ENCODE measurements around the gene IL17RB.

IL17RB gene

DNA sequence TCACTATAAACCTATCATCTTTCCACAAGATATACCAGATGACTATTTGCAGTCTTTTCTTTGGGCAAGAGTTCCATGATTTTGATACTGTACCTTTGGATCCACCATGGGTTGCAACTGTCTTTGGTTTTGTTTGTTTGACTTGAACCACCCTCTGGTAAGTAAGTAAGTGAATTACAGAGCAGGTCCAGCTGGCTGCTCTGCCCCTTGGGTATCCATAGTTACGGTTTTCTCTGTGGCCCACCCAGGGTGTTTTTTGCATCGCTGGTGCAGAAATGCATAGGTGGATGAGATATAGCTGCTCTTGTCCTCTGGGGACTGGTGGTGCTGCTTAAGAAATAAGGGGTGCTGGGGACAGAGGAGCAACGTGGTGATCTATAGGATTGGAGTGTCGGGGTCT is 33.9 kb upstream of the IL17RB start:
- no peak for DNase-seq

DNA sequence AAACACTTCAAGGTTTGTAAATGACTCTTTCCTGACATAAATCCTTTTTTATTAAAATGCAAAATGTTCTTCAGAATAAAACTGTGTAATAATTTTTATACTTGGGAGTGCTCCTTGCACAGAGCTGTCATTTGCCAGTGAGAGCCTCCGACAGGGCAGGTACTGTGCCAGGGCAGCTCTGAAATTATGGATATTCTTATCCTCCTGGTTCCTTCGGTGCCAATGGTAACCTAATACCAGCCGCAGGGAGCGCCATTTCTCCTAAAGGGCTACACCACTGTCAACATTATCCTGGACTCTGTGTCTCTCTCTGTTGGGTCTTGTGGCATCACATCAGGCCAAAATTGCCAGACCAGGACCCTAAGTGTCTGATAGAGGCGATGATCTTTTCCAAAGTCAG is 33.1 kb upstream of the IL17RB start:
- DNase-seq, result no peak

DNA sequence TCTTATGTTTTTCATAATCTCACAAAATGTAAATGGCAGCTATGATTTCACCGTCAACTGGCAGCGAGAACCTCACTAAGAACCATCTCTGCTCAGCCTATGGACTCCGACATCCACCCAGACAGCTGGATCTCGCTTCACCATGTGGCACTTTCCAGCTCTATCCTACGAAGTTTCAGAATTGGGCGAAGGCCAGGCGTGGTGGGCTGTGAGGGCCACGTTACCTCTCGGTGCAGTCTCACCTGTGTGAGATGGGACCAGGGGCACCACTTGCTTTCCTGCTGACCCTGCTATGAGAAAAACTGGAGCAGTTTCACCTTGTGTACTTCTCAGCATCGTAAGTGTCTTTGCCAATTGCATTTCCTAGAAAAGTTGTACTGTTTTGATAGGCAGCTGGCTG is 32.5 kb upstream of the IL17RB start:
- no peak for DNase-seq

DNA sequence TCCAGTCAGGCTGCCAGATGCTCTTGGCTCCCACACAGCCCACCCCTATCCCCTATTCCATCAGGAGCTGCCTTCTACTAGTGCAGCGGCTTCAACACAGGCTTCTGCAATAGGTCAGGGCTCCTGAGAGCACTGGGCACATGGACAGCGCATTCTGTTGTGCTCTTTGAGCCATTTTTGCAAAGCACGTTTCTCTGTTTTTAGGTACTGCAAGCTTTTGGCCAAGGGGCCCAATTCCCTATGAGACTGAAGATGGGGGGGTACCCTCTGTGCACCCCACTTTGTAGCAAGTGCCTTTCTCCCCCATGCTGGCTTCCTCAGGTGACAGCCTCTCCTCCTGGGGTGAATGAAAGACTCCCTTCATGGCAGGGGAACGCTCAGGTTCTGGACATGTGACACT is 31.3 kb upstream of the IL17RB start:
- no peak for DNase-seq

DNA sequence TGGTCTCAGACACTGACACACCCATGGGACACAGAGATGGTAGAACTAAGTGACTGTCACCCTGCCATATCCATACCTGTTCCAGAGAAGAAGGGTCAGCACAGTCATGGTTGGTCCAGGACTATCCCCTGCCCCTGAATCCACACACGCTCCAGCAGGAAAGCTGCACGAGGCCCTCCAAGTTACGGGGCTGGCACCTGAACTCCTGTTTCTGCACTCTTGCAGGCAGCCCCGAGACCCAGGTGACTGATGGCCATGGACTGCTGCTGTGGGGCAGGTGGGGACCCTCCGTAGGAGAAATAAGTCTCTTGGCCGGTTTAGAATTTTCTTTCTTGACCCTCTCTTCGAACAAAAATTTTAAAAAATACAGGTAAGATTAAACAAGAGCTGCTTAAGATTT is 30.7 kb upstream of the IL17RB start:
- no peak for DNase-seq

DNA sequence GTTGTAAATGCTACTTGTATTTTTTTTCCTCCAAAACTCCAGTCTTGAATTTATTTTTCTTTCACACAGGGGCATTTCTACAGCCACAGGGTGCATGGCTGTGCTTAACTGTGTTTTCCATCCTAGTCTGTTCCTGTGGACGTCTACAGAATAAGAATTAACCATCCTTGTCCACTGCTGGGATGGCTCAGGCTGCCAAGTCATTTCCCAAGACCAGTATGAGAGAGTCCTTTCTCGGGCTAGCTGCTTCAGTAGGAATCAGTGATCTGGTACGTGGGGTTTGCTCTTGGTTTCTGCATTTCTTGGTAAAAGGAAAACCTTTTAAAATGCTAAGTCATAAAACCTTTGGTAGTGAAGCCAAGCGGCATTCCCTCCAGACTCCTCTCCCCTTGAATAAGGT is 29.9 kb upstream of the IL17RB start:
- DNase-seq, result no peak

DNA sequence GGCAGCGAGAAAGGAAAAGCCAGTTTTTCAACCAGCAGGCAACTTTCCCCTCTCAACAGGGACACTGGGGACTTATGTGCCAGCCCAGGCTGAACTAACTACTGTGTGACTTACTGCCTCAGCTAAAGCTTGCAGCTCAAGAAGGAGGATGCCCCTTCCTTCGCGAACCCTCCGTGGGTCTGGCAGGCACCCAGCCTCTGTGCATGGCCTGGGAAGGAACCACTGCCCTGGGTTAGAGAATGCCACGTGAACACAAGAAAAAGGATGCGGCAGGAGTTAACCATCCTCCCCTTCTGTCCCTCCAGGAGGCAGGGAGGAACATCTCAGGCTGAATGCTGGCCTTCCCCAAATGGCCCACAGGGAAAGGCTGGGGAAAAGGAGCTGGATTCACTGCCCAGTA is 29.2 kb upstream of the IL17RB start:
- DNase-seq, result no peak

DNA sequence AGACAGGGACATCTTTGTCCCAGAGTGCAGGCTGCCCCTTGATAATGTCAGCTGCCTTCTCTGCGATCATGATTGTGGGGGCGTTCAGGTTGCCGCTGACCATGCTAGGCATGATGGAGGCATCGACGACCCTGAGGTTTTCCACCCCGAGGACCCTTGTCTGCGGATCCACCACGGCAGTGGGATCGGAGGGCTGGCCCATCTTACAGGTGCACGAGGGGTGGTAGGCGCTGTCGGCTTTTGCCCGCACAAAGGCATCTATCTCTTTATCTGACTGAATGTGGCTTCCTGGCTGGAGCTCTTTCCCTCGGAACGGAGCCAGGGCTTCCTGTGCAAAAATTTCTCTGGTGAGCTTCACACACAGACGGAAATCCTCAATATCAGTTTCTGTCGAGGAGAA is 28.6 kb upstream of the IL17RB start:
- DNase-seq, result no peak

DNA sequence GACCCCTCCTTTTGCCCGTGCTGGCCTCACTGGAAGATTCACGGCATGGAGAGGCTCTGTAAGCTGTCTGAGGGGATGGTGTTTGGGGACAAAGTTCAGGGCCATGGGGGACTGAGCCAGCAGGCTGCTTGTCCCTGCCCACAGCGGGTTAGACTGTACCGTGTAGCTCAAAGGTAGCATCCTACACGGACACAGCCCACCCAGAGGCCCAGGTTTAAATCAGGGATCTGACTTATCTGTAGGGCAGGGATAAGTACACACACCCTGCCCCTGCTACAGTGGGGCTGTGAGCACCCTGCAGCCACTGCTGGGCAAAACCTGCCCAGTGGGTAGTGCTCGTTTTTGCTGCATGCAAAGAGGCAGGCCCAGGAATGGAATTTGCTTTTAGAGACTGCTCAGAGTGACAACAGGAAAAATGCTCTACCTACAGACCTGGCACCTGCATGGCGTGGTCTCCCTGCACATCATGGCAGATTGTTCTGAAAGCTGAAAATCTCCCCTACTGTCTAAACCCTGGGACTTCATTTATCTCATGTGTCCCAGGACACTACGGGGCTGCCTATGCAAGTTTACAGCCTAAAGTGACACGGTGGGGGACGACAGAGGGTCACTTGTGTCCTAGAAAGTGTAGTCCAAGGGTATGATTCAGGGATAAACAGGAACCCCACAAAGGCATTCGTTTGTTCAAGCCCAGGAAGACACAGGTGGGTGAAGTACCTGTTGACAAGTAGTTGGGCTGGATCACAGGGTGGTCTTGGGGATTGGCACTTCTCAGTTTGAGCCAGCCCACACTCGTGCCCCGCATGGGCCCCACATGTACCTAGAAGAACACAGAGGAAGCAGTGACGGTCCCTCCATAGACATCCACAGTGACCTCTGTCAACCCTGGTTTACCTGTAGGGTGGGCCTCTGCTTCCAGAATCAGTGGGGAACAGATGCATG is 27.9 kb upstream of the IL17RB start:
- DNase-seq, result no peak

DNA sequence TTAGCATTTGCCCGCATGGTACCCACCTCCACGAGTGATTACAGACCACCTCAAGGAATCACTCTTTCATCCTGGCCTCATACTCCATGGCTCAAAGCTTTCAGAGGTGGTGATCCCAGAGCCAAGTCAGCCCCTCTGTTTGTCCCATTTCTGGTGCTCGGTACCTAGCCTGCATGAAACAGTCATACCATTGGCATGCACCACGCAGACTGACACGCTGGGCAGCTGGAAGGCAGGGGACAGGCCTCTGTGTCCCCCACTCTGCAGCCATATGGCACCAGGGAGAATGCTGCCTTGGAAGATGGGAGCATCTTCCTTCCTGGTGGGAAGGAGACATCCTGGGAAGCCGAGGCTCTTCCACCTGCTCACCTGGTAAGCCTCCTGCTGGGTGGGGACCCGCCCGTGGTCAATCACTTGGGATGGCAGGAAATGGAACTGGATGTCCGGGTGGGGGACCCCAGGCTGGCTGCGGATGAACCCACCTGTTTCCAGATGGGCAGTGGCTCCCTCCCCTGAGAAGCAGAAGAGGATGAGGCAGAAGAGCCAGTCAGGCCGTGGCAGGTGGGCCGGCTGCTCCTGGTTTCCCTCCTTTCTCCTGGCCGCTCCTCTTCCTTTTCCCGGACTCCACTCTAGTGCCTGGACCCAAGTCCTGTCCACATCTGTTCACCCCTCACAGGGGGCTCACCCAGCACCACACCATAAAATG is 27.1 kb upstream of the IL17RB start:
- DNase-seq, result no peak

DNA sequence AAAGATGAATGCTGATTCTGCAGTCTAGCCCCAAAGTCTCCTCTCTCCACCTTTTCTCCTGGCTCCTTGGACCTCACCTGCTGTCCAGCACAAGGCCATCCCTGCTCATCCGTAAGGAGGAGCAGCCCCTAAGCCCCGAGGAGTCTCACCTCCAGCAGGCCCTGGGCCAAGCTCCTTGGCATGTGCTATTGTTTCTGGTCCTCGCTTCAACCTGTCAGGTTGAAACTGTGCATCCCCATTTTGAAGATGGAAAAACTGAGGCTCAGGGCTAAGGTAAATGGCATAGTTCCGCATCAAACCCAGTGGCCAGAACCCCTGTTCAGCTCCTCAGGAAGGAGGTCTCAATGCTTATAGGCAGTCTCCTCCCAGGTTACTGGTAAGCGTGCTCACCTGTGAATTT is 26.3 kb upstream of the IL17RB start:
- DNase-seq, result no peak

DNA sequence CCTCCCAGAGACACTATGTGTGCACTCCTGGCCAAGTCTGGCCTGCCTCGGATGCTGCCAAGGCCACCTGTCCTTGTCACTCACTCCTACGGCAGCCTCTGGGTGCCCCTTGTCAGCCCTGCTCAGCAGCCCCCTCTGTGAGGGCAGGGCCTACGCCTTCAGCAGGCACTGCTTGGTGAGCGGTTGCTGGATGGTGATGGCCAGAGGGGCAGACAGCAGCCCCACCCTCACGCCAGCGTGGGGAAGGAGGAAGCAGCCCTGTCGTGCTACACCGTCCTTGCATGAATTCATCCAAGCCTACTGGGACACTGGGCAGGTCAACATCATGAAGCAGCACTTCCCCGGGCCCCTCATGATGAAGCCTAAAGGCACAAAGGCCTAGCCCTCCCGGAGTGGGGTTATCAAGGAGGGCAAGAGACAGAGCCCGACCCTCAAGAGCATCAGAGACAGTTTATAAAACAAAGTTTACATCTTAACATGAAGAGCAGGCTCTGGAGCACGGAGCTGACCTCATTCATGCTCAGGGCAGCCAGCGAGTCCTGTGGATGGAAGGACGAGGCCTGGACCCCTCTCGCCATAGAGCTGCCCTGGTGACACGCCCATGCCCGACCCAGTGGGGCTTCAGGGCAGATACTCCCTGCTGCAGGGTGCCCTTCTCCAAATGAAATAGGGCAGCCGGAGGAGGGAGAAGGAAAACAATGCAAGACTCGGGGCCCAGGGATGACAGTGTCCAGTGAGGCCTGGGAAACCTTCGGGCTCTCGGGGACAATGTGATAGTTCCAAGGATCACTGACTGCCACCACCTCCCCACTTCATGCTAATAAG is 25.4 kb upstream of the IL17RB start:
- DNase-seq, result no peak

DNA sequence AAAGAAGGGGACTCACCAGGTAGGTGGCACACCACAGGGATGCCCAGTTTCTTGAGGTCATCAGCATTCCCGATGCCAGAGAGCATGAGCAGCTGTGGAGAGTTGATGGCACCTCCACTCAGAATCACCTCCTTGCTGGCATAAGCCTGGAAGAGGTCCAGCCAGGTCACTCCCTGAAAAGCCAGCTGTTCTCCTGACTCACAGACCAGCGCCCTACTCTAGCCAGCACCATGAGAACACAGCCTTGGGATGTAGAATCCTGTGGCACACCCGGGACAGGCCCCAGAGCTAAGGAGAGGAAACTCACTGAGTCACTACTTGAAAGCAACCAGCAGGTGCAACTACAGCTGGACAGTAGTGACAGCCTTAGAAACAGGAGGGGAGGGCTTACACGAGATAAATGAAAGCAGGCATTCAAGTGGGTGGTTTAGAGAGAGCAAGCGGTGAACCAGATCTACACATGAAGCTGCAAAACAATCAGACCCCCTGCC is 24.7 kb upstream of the IL17RB start:
- DNase-seq, result no peak

DNA sequence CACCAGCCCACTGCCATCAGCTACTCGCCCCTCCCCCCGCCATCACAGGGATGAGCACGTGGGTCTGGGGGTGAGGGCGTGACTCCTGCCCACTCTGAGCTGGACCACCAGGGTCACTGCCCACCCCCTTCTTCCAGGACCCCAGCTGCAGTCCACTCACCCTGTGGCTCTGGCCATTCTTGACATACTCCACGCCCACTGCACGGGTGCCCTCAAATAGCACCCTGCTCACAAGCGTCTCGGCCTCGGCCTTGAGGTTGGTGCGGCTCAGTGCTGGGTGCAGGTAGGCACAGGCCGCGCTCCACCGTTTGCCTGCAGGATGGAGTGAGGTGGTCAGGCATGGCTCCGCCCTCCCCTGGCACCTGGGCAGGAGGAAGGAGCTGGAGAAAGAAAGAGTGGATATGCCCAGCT is 24.0 kb upstream of the IL17RB start:
- no peak for DNase-seq

DNA sequence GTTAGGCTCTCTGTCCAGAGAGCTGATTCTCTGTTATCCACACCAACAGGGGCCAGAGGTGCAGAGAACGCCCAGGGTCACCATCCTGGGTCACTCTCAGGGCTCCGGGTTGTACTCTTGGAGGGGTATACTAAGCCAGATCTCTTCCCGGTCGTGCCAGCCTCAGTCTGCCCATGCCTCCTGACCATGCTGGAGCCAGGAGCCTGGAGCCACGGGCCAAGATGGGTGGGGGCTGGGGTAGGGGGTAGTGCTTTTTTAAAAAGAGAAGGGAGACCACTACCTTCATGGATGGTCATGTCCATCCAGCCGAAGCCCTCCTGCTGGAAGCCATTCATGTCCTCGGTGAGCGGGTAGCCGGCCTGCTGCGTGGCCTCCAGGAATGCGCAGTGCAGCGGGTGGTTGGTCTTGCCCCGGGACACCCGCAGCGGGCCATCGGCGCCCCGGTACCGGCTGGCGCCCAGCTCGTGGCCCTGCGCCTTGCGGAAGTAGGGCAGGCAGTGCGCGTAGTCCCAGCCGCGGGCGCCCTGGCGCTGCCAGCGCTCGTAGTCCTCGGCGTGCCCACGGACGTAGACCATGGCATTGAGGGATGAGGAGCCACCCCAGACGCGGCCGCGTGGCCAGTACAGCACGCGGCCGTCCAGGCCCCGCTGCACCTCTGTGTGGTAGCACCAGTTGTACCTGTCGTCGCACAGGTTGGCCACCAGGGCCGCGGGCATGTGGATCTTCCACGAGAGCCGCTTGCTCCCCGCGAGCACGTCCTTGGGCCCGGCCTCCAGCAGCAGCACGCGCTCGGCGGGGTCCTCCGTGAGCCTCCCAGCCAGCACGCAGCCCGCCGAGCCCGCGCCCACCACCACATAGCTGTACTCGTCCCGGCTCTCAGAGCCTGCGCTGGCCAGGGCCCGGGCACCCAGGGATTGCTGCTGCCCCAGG is 23.1 kb upstream of the IL17RB start:
- no peak for DNase-seq

DNA sequence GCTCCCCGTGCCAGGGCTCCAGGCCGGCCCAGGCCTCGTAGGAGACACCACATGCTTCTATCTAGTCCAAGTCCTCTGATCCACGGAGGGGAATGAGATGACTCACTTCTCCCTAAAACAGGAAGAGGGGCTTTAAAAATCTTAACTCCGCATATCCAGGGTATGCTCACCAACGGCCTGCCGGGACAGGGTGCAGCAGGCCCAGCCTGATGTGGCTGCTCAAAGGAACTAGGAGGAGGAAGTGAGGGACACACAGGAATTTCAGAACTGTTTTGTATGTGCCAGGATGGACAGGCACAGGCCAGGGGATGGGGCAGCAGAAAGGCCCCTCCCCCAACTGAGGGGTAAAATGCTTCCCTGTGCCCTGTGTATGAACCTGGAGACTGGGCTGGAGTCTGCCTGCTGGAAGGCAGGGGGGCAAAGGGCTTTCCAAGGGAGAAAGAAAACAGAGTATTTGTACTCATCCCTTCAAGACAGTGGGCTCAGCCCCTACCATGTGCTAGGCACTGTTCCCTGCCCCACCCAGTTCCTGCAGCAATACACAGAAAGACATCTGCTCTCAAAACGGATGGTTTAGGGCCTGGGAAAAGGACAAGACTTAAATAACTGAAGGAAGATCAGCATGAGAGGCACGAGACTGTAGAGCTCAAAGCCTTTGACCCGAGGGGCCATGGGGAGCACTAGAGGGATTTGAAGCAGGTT is 22.3 kb upstream of the IL17RB start:
- DNase-seq, result no peak

DNA sequence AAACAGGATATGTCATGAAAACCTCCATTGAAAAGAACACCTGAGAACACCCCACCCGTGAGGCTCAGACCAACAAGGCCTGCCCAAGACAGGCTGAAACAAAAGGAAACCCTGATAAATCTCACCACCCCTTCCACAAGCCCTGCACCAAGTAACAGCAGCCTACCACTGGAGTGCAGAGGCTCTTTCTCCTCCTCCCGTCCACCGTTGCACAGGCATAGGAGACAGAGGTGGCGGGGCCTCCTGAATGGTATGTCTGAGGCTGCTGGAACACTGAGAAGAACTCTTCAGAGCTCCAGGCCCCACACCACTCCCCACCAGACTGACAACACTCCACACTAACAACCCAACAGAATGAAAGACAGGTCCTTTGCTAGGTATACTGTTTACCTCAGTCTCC is 21.6 kb upstream of the IL17RB start:
- no peak for DNase-seq

DNA sequence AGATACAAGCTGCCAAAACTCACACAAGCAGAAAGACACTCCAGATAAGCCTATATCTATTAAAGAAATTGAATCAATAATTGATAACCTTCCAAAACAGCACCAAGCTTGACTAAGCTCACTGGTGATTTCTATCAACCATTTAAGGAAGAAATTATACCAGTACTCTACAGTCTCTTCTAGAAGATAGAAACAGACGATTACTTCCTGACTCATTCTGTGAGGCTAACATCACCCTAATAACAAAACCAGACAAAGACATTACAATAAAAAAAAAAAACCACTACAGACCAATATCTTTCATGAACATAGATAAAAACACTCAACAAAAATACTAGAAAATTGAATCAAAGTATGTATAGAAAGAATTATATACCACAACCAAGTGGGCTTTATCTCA is 20.3 kb upstream of the IL17RB start:
- no peak for DNase-seq

DNA sequence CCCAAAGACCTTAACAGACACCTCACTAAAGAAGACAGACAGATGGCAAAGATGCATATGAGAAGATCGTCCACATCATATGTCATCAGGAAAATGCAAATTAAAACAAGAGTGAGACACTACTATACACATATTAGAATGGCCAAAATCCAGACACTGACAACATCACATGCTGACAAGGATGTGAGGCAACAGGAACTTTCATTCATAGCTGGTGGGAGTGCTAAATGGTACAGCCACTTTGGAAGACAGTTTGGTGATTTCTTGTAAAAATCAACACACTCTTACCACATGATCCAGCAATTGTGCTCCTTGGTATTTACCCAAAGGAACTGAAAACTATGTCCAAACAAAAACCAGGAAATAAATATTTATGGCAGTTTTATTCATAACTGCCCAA is 17.8 kb upstream of the IL17RB start:
- DNase-seq, result no peak

DNA sequence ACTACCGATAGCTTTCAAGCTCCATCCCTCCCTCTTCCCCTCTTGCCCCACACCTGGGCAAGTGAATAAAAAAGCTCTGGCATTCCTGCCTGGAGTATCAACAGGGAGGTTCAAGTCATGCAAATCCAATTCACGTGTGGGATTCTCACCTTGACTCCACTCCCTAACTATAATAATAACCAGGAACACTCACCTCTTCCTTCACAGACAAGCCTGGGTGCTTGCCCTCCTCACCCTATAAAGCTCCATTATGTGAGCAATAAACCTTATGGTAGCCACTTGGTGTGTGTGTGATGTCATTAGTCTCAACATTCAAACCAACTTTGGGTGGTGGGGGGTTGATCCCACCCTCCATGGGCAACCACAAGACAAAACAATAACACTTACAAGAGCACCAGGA is 16.8 kb upstream of the IL17RB start:
- DNase-seq, result no peak

DNA sequence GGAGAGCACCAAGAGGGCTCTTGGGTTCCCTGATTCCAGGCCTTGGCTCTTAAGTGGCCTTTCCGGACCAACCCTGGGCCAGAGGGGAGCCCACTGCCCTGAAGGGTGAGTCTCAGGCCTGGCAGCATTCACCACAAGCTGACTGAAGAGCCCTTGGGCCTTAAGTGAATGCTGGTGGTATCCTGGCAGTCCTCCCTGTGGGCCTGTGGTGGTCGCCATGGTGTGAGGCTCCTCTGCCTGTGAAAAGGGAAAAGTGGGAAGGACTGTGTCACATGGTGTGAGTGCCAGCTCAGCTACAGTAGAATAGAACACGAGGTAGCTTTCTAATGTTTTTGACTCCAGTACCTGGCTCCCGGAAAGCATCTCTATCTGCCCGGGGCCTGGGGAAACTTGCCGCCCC is 15.4 kb upstream of the IL17RB start:
- DNase-seq, result no peak
